A549 treated with Hydrocortisone at 1 μM for 4 hours (cell line): ENCODE results near the gene TASL. TPM values are rescaled to one million over a fixed set of nuclear protein-coding genes. Genes with fewer than 3 reads are reported as not detected.

Experiments used
- total RNA-seq: library from RNA; stranded (reverse); fragments of 200-300 nt; extraction: Qiagen RNA extraction; gene quantifications from 5 replicates; pipeline ENCODE4 v1.2.3, GENCODE V29; 2022

The TASL gene, protein sequence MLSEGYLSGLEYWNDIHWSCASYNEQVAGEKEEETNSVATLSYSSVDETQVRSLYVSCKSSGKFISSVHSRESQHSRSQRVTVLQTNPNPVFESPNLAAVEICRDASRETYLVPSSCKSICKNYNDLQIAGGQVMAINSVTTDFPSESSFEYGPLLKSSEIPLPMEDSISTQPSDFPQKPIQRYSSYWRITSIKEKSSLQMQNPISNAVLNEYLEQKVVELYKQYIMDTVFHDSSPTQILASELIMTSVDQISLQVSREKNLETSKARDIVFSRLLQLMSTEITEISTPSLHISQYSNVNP
- not detected in 5 replicates for total RNA-seq

DNA sequence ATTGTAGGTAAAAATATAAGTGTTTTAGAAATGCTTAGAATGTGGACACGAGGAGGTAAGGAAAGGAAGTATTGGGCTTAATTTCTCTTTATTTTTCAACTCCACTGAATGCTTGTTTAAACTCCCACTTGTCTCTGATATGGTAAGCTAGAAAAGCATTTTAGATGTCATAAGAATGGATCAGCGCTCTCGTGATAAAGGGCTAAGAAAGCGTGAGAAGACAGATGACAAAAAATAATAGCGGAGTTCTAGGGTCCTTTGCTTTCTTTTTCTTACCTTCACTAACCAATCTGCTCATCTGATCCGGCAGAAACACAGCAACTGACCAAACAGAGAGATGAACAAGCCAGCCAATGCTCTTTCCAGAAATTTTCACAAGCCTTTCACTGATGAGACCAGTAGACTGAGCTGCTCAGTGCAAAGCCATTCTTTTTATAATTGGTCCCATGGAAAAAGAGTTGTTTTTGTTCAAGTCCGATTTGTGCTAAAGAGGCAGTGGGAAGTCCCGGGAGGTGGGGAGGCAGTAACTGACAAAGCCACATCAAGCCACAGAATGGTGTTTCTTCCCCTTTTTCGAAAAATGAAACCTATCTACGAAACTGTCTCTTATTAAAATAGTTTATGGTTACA is at the start of gene TASL:
Gene TASL, minus strand, starts transcription at position 405 of the 630 bp plus-strand sequence. CDS start 17,411 bp downstream, outside the sequence.

Other genes with a start within 250 kb of the TASL start
- gene GK, start 75.7 kb upstream of the TASL start, total RNA-seq = 1.6 to 2.6 TPM (median 2.0 TPM) in 5 replicates